Ishikawa (cell line): ENCODE data around the gene SPON1.

Experiments used
- CEBPB ChIP-seq: IDR thresholded peaks from 2 replicates; pipeline ENCODE4 v1.6.1; 2012
- EGR1 ChIP-seq: IDR thresholded peaks from 2 replicates; pipeline ENCODE4 v1.6.1; 2012
- EP300 ChIP-seq: IDR thresholded peaks from 2 replicates; pipeline ENCODE4 v1.6.1; 2012; ENCODE audit warnings: borderline replicate concordance
- FOXM1 ChIP-seq: IDR thresholded peaks from 2 replicates; pipeline ENCODE4 v1.6.1; 2012; ENCODE audit warnings: low read depth, borderline replicate concordance
- MAX ChIP-seq: IDR thresholded peaks from 2 replicates; pipeline ENCODE4 v1.6.1; 2012
- NFIC ChIP-seq: IDR thresholded peaks from 2 replicates; pipeline ENCODE4 v1.6.1; 2012
- RAD21 ChIP-seq: IDR thresholded peaks from 2 replicates; pipeline ENCODE4 v1.6.1; 2012; ENCODE audit warnings: low read depth
- TAF1 ChIP-seq: IDR thresholded peaks from 2 replicates; pipeline ENCODE4 v1.6.1; 2012; ENCODE audit warnings: low read depth, mild to moderate bottlenecking
- TCF12 ChIP-seq: IDR thresholded peaks from 2 replicates; pipeline ENCODE4 v1.6.1; 2012; ENCODE audit warnings: low read depth
- TEAD4 ChIP-seq: IDR thresholded peaks from 2 replicates; pipeline ENCODE4 v1.6.1; 2012
- USF1 ChIP-seq: IDR thresholded peaks from 2 replicates; pipeline ENCODE4 v1.6.1; 2012
- YY1 ChIP-seq: IDR thresholded peaks from 2 replicates; pipeline ENCODE4 v1.6.1; 2012; ENCODE audit warnings: low read depth
- ZBTB7A ChIP-seq: IDR thresholded peaks from 2 replicates; pipeline ENCODE4 v1.6.1; 2012; ENCODE audit warnings: low read depth
- TF ChIP-seq, protein P1 (sequence below): IDR thresholded peaks from 2 replicates; pipeline ENCODE4 v1.6.1; 2012; ENCODE audit warnings: low read depth, mild to moderate bottlenecking

Gene SPON1

GRCh38 chr11:14242733-14243132 is 280.2 kb downstream of the SPON1 start:
- TF ChIP-seq ZBTB7A (no peak), YY1 (no peak), TAF1 (no peak), EP300 (no peak), USF1 (no peak), MAX (no peak)

DNA sequence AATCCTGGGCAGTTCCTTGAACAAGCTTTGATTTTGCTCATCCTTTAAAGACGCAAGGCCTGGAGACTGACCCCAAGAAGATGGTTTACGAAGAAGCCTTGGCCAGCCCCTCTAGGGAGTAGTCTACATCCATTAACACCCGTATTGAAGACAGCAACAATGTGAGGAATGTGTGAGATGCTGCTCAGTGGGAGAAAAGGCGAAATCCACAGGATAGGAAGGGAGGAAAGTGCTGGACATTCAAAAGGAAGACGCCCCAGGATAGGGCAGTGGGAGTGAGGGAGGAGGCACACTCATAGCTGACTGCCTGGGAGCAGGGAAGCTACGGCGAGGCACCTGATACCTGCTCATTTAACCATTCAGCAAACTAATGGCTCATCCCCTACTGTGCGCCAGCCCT is 282.4 kb downstream of the SPON1 start:
- TF ChIP-seq, protein P1, sequence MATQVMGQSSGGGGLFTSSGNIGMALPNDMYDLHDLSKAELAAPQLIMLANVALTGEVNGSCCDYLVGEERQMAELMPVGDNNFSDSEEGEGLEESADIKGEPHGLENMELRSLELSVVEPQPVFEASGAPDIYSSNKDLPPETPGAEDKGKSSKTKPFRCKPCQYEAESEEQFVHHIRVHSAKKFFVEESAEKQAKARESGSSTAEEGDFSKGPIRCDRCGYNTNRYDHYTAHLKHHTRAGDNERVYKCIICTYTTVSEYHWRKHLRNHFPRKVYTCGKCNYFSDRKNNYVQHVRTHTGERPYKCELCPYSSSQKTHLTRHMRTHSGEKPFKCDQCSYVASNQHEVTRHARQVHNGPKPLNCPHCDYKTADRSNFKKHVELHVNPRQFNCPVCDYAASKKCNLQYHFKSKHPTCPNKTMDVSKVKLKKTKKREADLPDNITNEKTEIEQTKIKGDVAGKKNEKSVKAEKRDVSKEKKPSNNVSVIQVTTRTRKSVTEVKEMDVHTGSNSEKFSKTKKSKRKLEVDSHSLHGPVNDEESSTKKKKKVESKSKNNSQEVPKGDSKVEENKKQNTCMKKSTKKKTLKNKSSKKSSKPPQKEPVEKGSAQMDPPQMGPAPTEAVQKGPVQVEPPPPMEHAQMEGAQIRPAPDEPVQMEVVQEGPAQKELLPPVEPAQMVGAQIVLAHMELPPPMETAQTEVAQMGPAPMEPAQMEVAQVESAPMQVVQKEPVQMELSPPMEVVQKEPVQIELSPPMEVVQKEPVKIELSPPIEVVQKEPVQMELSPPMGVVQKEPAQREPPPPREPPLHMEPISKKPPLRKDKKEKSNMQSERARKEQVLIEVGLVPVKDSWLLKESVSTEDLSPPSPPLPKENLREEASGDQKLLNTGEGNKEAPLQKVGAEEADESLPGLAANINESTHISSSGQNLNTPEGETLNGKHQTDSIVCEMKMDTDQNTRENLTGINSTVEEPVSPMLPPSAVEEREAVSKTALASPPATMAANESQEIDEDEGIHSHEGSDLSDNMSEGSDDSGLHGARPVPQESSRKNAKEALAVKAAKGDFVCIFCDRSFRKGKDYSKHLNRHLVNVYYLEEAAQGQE: no peak
- TF ChIP-seq USF1 (no peak), YY1 (no peak), TAF1 (no peak), RAD21 (no peak), NFIC (no peak), ZBTB7A (no peak), CEBPB (no peak), FOXM1 (no peak), EP300 (no peak)

DNA sequence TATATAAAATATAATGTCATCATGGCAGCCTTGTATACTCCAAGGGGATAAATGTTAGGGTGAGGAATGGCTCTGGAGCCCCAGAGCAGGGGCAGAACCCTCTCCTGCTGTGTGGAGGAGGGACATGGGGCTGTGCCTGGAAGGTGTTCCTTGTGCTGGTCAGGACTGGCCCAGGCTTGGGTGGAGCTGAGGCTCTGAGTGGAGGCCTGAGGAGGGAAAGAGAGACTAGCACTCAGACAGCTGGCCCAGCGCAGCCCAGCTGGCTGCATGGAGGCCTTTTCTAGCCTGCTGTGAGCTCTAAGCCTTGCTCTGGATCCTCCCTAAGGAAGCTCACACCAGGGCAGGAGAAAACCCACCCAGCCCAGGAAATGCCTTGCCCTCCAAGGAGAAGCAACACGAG is 282.9 kb downstream of the SPON1 start:
- no peak for TF ChIP-seq ZBTB7A
- no peak for TF ChIP-seq USF1
- no peak for TF ChIP-seq YY1
- TF ChIP-seq NFIC: no peak
- no peak for TF ChIP-seq TCF12
- TF ChIP-seq CEBPB: no peak

GRCh38 chr11:14248580-14248981 is 286.1 kb downstream of the SPON1 start:
- TF ChIP-seq EP300 (no peak), RAD21 (peak; percentile 13; the same call in 1 of the 2 replicates)

GRCh38 chr11:14249121-14249963 is 286.8 kb downstream of the SPON1 start:
- TF ChIP-seq RAD21 (peak; percentile 97), EP300 (no peak)

- TF ChIP-seq CEBPB (no peak), EGR1 (no peak), TEAD4 (no peak), RAD21 (no peak), FOXM1 (no peak)
- TF ChIP-seq, protein P1: no peak
These were observed 289.2 kb downstream of the SPON1 start for GRCh38 chr11:14251754-14252153.

GRCh38 chr11:14253421-14253820 is 290.9 kb downstream of the SPON1 start:
- TF ChIP-seq CEBPB: no peak
- TF ChIP-seq USF1: no peak
- TF ChIP-seq, protein P1: no peak
- no peak for TF ChIP-seq TEAD4
- TF ChIP-seq EP300: no peak
- no peak for TF ChIP-seq NFIC
- no peak for TF ChIP-seq FOXM1
- no peak for TF ChIP-seq TCF12
- TF ChIP-seq MAX: no peak
